Measurements from ENCODE around the gene MRPL55. TPM values are rescaled to one million over a fixed set of nuclear protein-coding genes. Genes with fewer than 3 reads are reported as not detected.

The MRPL55 gene
- total and polyA plus RNA-seq, 2 of the 13 experiments (the other 11 are each of a cell fraction or from before 2014, with no cell fraction given) = 58.6 to 92.9 TPM

DNA sequence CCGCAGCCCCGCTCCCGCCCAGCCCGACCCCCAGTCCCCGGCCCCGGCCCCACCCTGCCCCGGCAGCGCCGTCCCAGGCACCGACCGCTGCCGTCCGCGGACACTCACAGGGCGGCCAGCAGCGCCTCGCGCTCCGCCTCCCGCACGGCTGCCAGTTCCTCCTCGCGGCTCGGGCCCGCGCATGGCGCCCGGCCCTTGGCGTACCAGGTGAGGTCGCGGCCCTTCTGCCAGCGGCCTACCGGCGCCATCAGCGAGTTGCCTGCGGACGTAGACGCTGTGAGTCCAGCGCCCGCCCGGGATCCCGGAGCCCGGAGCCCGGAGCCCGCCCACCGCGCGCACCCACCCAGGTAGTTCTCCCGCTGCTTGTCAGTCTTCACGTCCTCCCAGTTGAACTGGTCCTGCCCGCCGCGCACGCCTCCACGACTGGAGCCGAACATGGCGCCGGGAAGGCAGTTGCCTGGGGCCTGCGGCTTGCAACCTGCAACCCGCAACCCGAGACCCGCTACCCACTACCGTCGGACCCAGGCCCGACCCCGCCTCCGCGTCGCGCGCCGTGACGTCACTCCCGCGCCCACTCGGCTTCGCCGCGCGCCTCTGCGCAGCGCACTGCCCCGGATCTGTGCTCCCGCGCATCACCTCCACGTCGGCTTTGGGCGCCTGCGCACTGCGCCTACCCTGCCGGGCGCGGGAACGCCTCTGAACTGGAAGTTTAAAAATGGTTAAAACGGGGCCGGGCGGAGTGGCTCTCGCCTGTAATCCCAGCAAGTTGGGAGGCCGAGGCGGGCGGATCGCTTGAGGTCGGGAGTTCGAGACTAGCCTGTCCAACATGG lies 6.1 kb downstream of the MRPL55 start, which contains the start of gene C1orf35 (continued):
- TF ChIP-seq, protein P1, sequence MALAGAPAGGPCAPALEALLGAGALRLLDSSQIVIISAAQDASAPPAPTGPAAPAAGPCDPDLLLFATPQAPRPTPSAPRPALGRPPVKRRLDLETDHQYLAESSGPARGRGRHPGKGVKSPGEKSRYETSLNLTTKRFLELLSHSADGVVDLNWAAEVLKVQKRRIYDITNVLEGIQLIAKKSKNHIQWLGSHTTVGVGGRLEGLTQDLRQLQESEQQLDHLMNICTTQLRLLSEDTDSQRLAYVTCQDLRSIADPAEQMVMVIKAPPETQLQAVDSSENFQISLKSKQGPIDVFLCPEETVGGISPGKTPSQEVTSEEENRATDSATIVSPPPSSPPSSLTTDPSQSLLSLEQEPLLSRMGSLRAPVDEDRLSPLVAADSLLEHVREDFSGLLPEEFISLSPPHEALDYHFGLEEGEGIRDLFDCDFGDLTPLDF (CRISPR knock-in tag; IDR thresholded peaks at IDR 0.05) = peak; percentile 98
- TF ChIP-seq NCOA5 (CRISPR knock-in tag; IDR thresholded peaks at IDR 0.05) = no peak
- peak; percentile 63 for TF ChIP-seq POLR2G (IDR thresholded peaks at IDR 0.05; ENCODE audit: low read depth, low read length)
- no peak for TF ChIP-seq ZNF549 (CRISPR knock-in tag; IDR thresholded peaks at IDR 0.05)
- TF ChIP-seq EZH2 (conservative IDR thresholded peaks at IDR 0.05; ENCODE audit: low read depth, low read length) = no peak
- TF ChIP-seq ZFP36 (IDR thresholded peaks at IDR 0.05; ENCODE audit: borderline replicate concordance, low read depth, low read length, partially characterized antibody) = no peak
- TF ChIP-seq RBM39 (IDR thresholded peaks at IDR 0.05; ENCODE audit: low read depth, low read length, poor library complexity, severe bottlenecking) = peak; percentile 80
- TF ChIP-seq, protein P2, sequence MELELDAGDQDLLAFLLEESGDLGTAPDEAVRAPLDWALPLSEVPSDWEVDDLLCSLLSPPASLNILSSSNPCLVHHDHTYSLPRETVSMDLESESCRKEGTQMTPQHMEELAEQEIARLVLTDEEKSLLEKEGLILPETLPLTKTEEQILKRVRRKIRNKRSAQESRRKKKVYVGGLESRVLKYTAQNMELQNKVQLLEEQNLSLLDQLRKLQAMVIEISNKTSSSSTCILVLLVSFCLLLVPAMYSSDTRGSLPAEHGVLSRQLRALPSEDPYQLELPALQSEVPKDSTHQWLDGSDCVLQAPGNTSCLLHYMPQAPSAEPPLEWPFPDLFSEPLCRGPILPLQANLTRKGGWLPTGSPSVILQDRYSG (CRISPR knock-in tag; IDR thresholded peaks at IDR 0.05) = no peak; the same call in 1 of the 2 replicates
- TF ChIP-seq, protein P3, sequence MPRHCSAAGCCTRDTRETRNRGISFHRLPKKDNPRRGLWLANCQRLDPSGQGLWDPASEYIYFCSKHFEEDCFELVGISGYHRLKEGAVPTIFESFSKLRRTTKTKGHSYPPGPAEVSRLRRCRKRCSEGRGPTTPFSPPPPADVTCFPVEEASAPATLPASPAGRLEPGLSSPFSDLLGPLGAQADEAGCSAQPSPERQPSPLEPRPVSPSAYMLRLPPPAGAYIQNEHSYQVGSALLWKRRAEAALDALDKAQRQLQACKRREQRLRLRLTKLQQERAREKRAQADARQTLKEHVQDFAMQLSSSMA (CRISPR knock-in tag; IDR thresholded peaks at IDR 0.05) = no peak; the same call in 1 of the 2 replicates
- TF ChIP-seq SP4 (CRISPR knock-in tag; IDR thresholded peaks at IDR 0.05) = peak; percentile 98
- no peak for TF ChIP-seq ZKSCAN1 (IDR thresholded peaks at IDR 0.05; ENCODE audit: low read length)
- TF ChIP-seq FOSL1 (CRISPR knock-in tag; IDR thresholded peaks at IDR 0.05; ENCODE audit: borderline replicate concordance) = no peak
- peak; percentile 18; the same call in 1 of the 2 replicates for TF ChIP-seq KLF15 (CRISPR knock-in tag; IDR thresholded peaks at IDR 0.05; ENCODE audit: borderline replicate concordance)
- TF ChIP-seq, protein P4, sequence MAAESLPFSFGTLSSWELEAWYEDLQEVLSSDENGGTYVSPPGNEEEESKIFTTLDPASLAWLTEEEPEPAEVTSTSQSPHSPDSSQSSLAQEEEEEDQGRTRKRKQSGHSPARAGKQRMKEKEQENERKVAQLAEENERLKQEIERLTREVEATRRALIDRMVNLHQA (CRISPR knock-in tag; IDR thresholded peaks at IDR 0.05) = no peak
- TF ChIP-seq, protein P5, sequence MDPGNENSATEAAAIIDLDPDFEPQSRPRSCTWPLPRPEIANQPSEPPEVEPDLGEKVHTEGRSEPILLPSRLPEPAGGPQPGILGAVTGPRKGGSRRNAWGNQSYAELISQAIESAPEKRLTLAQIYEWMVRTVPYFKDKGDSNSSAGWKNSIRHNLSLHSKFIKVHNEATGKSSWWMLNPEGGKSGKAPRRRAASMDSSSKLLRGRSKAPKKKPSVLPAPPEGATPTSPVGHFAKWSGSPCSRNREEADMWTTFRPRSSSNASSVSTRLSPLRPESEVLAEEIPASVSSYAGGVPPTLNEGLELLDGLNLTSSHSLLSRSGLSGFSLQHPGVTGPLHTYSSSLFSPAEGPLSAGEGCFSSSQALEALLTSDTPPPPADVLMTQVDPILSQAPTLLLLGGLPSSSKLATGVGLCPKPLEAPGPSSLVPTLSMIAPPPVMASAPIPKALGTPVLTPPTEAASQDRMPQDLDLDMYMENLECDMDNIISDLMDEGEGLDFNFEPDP (CRISPR knock-in tag; conservative IDR thresholded peaks at IDR 0.05) = no peak
- TF ChIP-seq, protein P6, sequence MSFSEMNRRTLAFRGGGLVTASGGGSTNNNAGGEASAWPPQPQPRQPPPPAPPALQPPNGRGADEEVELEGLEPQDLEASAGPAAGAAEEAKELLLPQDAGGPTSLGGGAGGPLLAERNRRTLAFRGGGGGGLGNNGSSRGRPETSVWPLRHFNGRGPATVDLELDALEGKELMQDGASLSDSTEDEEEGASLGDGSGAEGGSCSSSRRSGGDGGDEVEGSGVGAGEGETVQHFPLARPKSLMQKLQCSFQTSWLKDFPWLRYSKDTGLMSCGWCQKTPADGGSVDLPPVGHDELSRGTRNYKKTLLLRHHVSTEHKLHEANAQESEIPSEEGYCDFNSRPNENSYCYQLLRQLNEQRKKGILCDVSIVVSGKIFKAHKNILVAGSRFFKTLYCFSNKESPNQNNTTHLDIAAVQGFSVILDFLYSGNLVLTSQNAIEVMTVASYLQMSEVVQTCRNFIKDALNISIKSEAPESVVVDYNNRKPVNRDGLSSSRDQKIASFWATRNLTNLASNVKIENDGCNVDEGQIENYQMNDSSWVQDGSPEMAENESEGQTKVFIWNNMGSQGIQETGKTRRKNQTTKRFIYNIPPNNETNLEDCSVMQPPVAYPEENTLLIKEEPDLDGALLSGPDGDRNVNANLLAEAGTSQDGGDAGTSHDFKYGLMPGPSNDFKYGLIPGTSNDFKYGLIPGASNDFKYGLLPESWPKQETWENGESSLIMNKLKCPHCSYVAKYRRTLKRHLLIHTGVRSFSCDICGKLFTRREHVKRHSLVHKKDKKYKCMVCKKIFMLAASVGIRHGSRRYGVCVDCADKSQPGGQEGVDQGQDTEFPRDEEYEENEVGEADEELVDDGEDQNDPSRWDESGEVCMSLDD (CRISPR knock-in tag; IDR thresholded peaks at IDR 0.05; ENCODE audit: borderline replicate concordance) = no peak
- TF ChIP-seq, protein P7, sequence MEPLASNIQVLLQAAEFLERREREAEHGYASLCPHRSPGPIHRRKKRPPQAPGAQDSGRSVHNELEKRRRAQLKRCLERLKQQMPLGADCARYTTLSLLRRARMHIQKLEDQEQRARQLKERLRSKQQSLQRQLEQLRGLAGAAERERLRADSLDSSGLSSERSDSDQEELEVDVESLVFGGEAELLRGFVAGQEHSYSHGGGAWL (CRISPR knock-in tag; IDR thresholded peaks at IDR 0.05) = peak; percentile 92
- TF ChIP-seq PLRG1 (conservative IDR thresholded peaks at IDR 0.05) = no peak
- peak; percentile 66 for TF ChIP-seq DR1 (CRISPR knock-in tag; IDR thresholded peaks at IDR 0.05)
- TF ChIP-seq ZNF782 (CRISPR knock-in tag; IDR thresholded peaks at IDR 0.05; ENCODE audit: borderline replicate concordance) = peak; percentile 88; the same call in 1 of the 2 replicates
- no peak for TF ChIP-seq ZKSCAN5 (CRISPR knock-in tag; IDR thresholded peaks at IDR 0.05)

All from HepG2 (cell line).